Fibroblast of skin of left biceps (primary cell): ENCODE data around the gene PKMYT1.

Source experiments
- DNase-seq, 2 experiments: peaks; one replicate each; pipeline ENCODE4 v3.0.0-alpha.2; 2013; ENCODE audit warnings: low read depth in 2 of 2

The PKMYT1 gene

GRCh38 chr16:3017794-3018506, 37.7 kb upstream of the PKMYT1 start, which contains the start of gene CLDN6:
TSS of gene CLDN6 (minus strand) at chr16:3018183. CDS start at chr16:3016021, 2,162 bp downstream.
- no peak for DNase-seq

- no peak for DNase-seq
These were observed 37.1 kb upstream of the PKMYT1 start for GRCh38 chr16:3017344-3017743.

- no peak for DNase-seq
These were observed 35.7 kb upstream of the PKMYT1 start for GRCh38 chr16:3015865-3016521.

GRCh38 chr16:3014971-3015370, 34.7 kb upstream of the PKMYT1 start:
- DNase-seq: no peak

GRCh38 chr16:3013998-3014690, 33.9 kb upstream of the PKMYT1 start:
- DNase-seq: no peak

- DNase-seq: no peak
These were observed 33.3 kb upstream of the PKMYT1 start for GRCh38 chr16:3013491-3013951.

- DNase-seq: no peak
These were observed 32.7 kb upstream of the PKMYT1 start, which contains the start of gene CLDN9 for GRCh38 chr16:3012828-3013420. TSS of gene CLDN9 (plus strand) at chr16:3012923. CDS start at chr16:3013363, 440 bp downstream.

- no peak for DNase-seq
These were observed 32.0 kb upstream of the PKMYT1 start for GRCh38 chr16:3012246-3012645.

GRCh38 chr16:3010510-3010909, 30.3 kb upstream of the PKMYT1 start:
- DNase-seq: no peak

GRCh38 chr16:3009568-3010390, 29.5 kb upstream of the PKMYT1 start:
- DNase-seq: no peak

GRCh38 chr16:3008690-3009037, 28.4 kb upstream of the PKMYT1 start:
- DNase-seq: no peak

- no peak for DNase-seq
These were observed 27.9 kb upstream of the PKMYT1 start for GRCh38 chr16:3007957-3008689.

GRCh38 chr16:3007059-3007956, 27.1 kb upstream of the PKMYT1 start:
- no peak for DNase-seq

GRCh38 chr16:3004781-3005284, 24.6 kb upstream of the PKMYT1 start:
- no peak for DNase-seq

GRCh38 chr16:3004319-3004718, 24.1 kb upstream of the PKMYT1 start:
- no peak for DNase-seq

- DNase-seq: peak; percentile 93 to 94
These were observed 23.5 kb upstream of the PKMYT1 start for GRCh38 chr16:3003582-3004270.

GRCh38 chr16:3001316-3001715, 21.1 kb upstream of the PKMYT1 start:
- no peak for DNase-seq

- DNase-seq: no peak
These were observed 20.3 kb upstream of the PKMYT1 start for GRCh38 chr16:3000540-3000939.

GRCh38 chr16:2999929-3000328, 19.7 kb upstream of the PKMYT1 start:
- no peak for DNase-seq
